Activated CD4-positive, alpha-beta memory T cell treated with anti-CD3 and anti-CD28 coated beads, Interleukin-2, amount 10 ng/mL, durations not matched to agents 7 days and 5 days (primary cell): ENCODE data around the gene CFAP299. TPM values are rescaled to one million over a fixed set of nuclear protein-coding genes. Genes with fewer than 3 reads are reported as not detected.

ENCODE experiments used
- CTCF ChIA-PET: fragments of 350-600 bp; sonication (Branson Sonifier 250); formaldehyde crosslinking; loops from one replicate; lab custom pipeline; 2021; ENCODE audit warnings: antibody characterized with exemption, inconsistent platforms; lab: Charles Lee
- POLR2A ChIA-PET: fragments of 350-600 bp; sonication (Branson Sonifier 250); formaldehyde crosslinking; loops from one replicate; lab custom pipeline; 2021; ENCODE audit warnings: antibody characterized with exemption; lab: Charles Lee
- DNase-seq: peaks from one replicate; pipeline ENCODE4 v3.0.0-alpha.2; 2020
- H3K27ac Mint-ChIP-seq: one replicate; pipeline ENCODE4 v1.8.0; 2021; ENCODE audit warnings: mild to moderate bottlenecking, mixed read lengths
- H3K27me3 Mint-ChIP-seq: one replicate; pipeline ENCODE4 v1.8.0; 2021; ENCODE audit warnings: mixed read lengths
- H3K36me3 Mint-ChIP-seq: one replicate; pipeline ENCODE4 v1.8.0; 2021; ENCODE audit warnings: low read depth, mixed read lengths
- H3K4me1 Mint-ChIP-seq: one replicate; pipeline ENCODE4 v1.8.0; 2021; ENCODE audit warnings: mixed read lengths
- H3K4me3 Mint-ChIP-seq: one replicate; pipeline ENCODE4 v1.8.0; 2021; ENCODE audit warnings: mild to moderate bottlenecking, mixed read lengths
- H3K9me3 Mint-ChIP-seq: one replicate; pipeline ENCODE4 v1.8.0; 2021; ENCODE audit warnings: mixed read lengths
- total RNA-seq, 2 experiments: library from RNA; stranded (reverse); gene quantifications; one replicate each; pipeline ENCODE4 v1.2.3, GENCODE V29; 2021

CFAP299 gene
- total RNA-seq, 2 experiments from 2014 or later, result not detected

- Mint-ChIP-seq H3K27me3 (no peaks in the 10 kb centered on the region), H3K27ac (no peak overlapping the region), H3K4me1 (no peaks in the 10 kb centered on the region), H3K36me3 (no peaks in the 10 kb centered on the region), H3K4me3 (no peak overlapping the region), H3K9me3 (no peaks in the 10 kb centered on the region)
- POLR2A ChIA-PET, result no interaction called here
- CTCF ChIA-PET, result no interaction called here
- no peak for DNase-seq
Observed at GRCh38 chr4:80585542-80585941, 250.0 kb downstream of the CFAP299 start.

DNA sequence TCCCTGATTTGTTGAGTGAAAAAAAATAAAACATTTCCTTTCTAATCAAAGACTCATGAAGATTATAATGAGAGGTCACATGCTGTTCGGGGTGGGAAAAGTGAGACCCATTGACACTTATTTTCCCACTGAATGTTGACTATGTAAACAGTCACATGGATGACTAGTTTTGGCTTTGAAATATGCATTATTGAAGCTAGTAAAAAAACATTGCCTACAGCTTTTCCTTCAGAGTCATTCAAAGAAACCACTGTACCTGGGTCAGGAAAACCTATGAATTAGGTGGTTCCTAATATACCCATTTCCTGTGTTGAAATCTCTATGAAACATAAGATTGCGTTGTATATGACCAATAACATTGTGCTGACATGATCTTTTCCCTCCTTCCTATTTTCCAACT is 251.2 kb downstream of the CFAP299 start:
- CTCF ChIA-PET, result no interaction called here
- Mint-ChIP-seq H3K9me3 (no peaks in the 10 kb centered on the region), H3K4me1 (no peaks in the 10 kb centered on the region), H3K36me3 (no peaks in the 10 kb centered on the region), H3K27me3 (no peaks in the 10 kb centered on the region), H3K4me3 (no peak overlapping the region), H3K27ac (no peak overlapping the region)
- no peak for DNase-seq
- POLR2A ChIA-PET, result no interaction called here

DNA sequence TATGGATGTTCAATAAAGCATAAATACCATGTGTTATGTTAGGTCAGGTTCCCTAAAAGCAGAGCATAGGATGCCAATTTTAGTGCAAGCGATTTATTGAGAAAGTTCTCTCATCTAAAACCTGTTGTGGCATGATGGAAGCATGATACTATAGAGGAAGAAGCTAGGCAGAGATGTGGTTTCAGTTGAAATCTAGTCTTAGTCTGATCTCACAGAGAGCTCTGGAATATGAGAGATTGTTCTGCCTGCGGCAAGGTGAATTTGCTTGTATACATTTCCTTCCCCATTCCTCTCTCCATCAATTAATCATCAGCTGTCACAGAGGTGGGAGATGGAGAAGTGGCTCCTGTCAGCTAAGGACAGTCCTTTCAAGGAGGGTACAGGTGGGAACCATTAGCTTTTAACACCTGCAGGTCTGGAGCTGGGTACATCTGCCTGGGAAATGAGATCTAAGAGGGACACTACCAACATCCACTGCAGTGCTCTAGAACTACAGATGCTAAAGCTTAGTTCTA is 252.4 kb downstream of the CFAP299 start:
- no peaks in the 10 kb centered on the region for H3K9me3 Mint-ChIP-seq
- H3K36me3 Mint-ChIP-seq, result no peaks in the 10 kb centered on the region
- H3K27ac Mint-ChIP-seq, result no peak overlapping the region
- no peak for DNase-seq
- ChIA-PET CTCF (no interaction called here), POLR2A (no interaction called here)
- no peaks in the 10 kb centered on the region for H3K27me3 Mint-ChIP-seq
- no peaks in the 10 kb centered on the region for H3K4me1 Mint-ChIP-seq
- no peak overlapping the region for H3K4me3 Mint-ChIP-seq

DNA sequence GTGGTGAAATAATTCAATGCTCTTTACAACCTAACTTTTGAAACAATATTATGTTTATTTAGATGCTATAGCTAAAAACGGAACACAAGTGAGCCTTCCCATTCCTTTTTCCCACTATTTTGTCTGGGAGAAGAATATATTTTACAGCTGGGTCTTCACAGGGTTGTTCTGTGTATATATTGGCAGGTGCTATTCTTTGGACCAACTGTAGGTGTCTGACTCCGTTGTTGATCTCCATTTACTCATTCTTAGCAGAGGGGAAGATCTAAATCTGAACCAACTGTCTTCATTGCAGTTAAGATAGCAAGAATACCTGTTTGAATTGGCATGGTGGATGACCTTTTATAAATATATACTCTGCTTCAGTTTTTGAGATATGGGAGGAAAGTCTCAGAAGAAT is 257.4 kb downstream of the CFAP299 start:
- DNase-seq, result no peak
- ChIA-PET CTCF (interaction anchor here (1.2 to 1.4 kb wide), 2 partner anchors 230 to 478 kb away, joined by 3 read pairs; no protein-coding TSS in a partner anchor), POLR2A (no interaction called here)
- Mint-ChIP-seq H3K9me3 (no peaks in the 10 kb centered on the region), H3K27me3 (no peaks in the 10 kb centered on the region), H3K36me3 (no peaks in the 10 kb centered on the region), H3K4me1 (no peaks in the 10 kb centered on the region), H3K27ac (no peak overlapping the region), H3K4me3 (no peak overlapping the region)

GRCh38 chr4:80594701-80595100 is 259.2 kb downstream of the CFAP299 start:
- ChIA-PET POLR2A (no interaction called here), CTCF (no interaction called here)
- Mint-ChIP-seq H3K27me3 (no peaks in the 10 kb centered on the region), H3K9me3 (no peaks in the 10 kb centered on the region), H3K4me1 (no peaks in the 10 kb centered on the region), H3K36me3 (no peaks in the 10 kb centered on the region), H3K27ac (no peak overlapping the region), H3K4me3 (no peak overlapping the region)
- DNase-seq, result no peak

- CTCF ChIA-PET, result no interaction called here
- Mint-ChIP-seq H3K4me1 (no peaks in the 10 kb centered on the region), H3K4me3 (no peak overlapping the region), H3K9me3 (no peaks in the 10 kb centered on the region), H3K27me3 (no peaks in the 10 kb centered on the region), H3K27ac (no peak overlapping the region), H3K36me3 (no peaks in the 10 kb centered on the region)
- no peak for DNase-seq
- POLR2A ChIA-PET, result no interaction called here
Observed at GRCh38 chr4:80608281-80608980, 272.9 kb downstream of the CFAP299 start.

- DNase-seq, result no peak
- no peaks in the 10 kb centered on the region for H3K4me1 Mint-ChIP-seq
- POLR2A ChIA-PET, result no interaction called here
- H3K4me3 Mint-ChIP-seq, result no peak overlapping the region
- no peak overlapping the region for H3K27ac Mint-ChIP-seq
- CTCF ChIA-PET, result no interaction called here
- H3K27me3 Mint-ChIP-seq, result no peaks in the 10 kb centered on the region
- no peaks in the 10 kb centered on the region for H3K36me3 Mint-ChIP-seq
- H3K9me3 Mint-ChIP-seq, result no peaks in the 10 kb centered on the region
Observed at GRCh38 chr4:80610199-80610598, 274.7 kb downstream of the CFAP299 start.

DNA sequence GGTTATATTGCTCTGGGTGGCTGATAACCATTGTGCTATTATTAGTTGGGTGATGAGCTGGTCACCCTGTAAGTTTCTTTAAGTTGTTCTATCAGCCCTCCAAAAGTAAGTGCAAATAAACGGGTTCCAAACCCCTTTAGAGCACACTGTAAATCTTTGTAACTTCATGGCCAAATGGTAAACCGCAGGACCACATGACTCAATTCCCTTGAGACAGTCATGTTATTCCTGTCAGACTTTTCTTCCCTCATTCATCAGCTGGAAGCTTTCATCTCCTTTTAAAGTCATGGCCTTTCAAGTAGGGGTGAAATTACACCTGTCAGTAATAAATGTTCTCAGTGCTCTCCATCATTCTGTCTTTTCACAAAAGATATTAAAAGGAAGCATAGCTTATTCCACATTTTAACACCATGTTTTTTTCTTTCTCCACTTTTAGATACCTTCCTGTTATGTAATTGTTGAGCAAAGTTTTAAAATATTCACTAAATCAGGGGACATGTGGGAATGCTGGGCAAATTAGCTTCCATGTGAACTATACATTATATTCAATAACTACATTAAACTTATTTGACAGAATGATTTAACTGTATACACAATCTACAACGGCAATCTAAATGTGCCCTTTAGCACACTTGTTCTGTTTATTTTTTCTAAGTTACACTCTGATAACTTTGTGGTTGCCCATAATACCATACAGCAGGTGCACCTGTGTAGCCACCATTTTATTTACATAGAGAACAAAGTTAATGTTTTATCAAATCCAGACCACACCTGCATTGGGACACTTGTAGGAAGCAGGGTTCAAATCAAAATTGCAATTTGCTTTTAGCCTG is 275.5 kb downstream of the CFAP299 start:
- Mint-ChIP-seq H3K27me3 (no peaks in the 10 kb centered on the region), H3K9me3 (no peaks in the 10 kb centered on the region), H3K36me3 (no peaks in the 10 kb centered on the region), H3K4me3 (no peak overlapping the region), H3K27ac (no peak overlapping the region), H3K4me1 (no peaks in the 10 kb centered on the region)
- POLR2A ChIA-PET, result no interaction called here
- DNase-seq, result no peak
- CTCF ChIA-PET, result interaction anchor here (1.0 kb wide), 1 partner anchor 10 kb away, joined by 3 read pairs; no protein-coding TSS in a partner anchor

- H3K9me3 Mint-ChIP-seq, result no peaks in the 10 kb centered on the region
- no peaks in the 10 kb centered on the region for H3K36me3 Mint-ChIP-seq
- H3K4me1 Mint-ChIP-seq, result no peaks in the 10 kb centered on the region
- no peak for DNase-seq
- H3K27ac Mint-ChIP-seq, result no peak overlapping the region
- ChIA-PET POLR2A (no interaction called here), CTCF (interaction anchor here (1.0 kb wide), 1 partner anchor 9 kb away, joined by 3 read pairs; no protein-coding TSS in a partner anchor)
- H3K4me3 Mint-ChIP-seq, result no peak overlapping the region
- H3K27me3 Mint-ChIP-seq, result no peaks in the 10 kb centered on the region
Observed at GRCh38 chr4:80611678-80611979, 276.1 kb downstream of the CFAP299 start.

- no peak overlapping the region for H3K4me3 Mint-ChIP-seq
- no peak overlapping the region for H3K27ac Mint-ChIP-seq
- H3K4me1 Mint-ChIP-seq, result no peaks in the 10 kb centered on the region
- ChIA-PET CTCF (no interaction called here), POLR2A (no interaction called here)
- no peak for DNase-seq
- H3K27me3 Mint-ChIP-seq, result no peaks in the 10 kb centered on the region
- no peaks in the 10 kb centered on the region for H3K9me3 Mint-ChIP-seq
- H3K36me3 Mint-ChIP-seq, result no peaks in the 10 kb centered on the region
Observed at GRCh38 chr4:80613470-80613869, 277.9 kb downstream of the CFAP299 start.

- POLR2A ChIA-PET, result no interaction called here
- Mint-ChIP-seq H3K4me3 (no peak overlapping the region), H3K27ac (no peak overlapping the region), H3K27me3 (no peaks in the 10 kb centered on the region), H3K36me3 (no peaks in the 10 kb centered on the region), H3K9me3 (no peaks in the 10 kb centered on the region), H3K4me1 (no peaks in the 10 kb centered on the region)
- CTCF ChIA-PET, result no interaction called here
- DNase-seq, result no peak
Observed at GRCh38 chr4:80614319-80614718, 278.8 kb downstream of the CFAP299 start.

GRCh38 chr4:80615099-80615498 is 279.6 kb downstream of the CFAP299 start:
- Mint-ChIP-seq H3K27ac (no peak overlapping the region), H3K9me3 (no peaks in the 10 kb centered on the region), H3K4me1 (no peaks in the 10 kb centered on the region), H3K36me3 (no peaks in the 10 kb centered on the region), H3K27me3 (no peaks in the 10 kb centered on the region), H3K4me3 (no peak overlapping the region)
- ChIA-PET CTCF (no interaction called here), POLR2A (no interaction called here)
- DNase-seq, result no peak

- no peaks in the 10 kb centered on the region for H3K4me1 Mint-ChIP-seq
- ChIA-PET POLR2A (no interaction called here), CTCF (no interaction called here)
- H3K9me3 Mint-ChIP-seq, result no peaks in the 10 kb centered on the region
- H3K27ac Mint-ChIP-seq, result no peak overlapping the region
- no peaks in the 10 kb centered on the region for H3K27me3 Mint-ChIP-seq
- no peak overlapping the region for H3K4me3 Mint-ChIP-seq
- H3K36me3 Mint-ChIP-seq, result no peaks in the 10 kb centered on the region
- DNase-seq, result no peak
Observed at GRCh38 chr4:80619070-80619674, 283.6 kb downstream of the CFAP299 start.
